Suprapubic skin (tissue), 4 donors: Measurements from ENCODE around the gene PCDH12. TPM values are rescaled to one million over a fixed set of nuclear protein-coding genes. Genes with fewer than 3 reads are reported as not detected.

ENCODE experiments used
- DNase-seq, 2 donors: peaks; one replicate each; pipeline ENCODE4 v3.0.0-alpha.2; 2019; ENCODE audit warnings: low spot score in 2 of 2
- H3K27ac ChIP-seq: fragments of 200-600 bp; sonication (generic); one replicate; pipeline ENCODE4 v1.5.1; 2019
- H3K27me3 ChIP-seq: fragments of 200-600 bp; sonication (generic); one replicate; pipeline ENCODE4 v1.5.1; 2019
- H3K36me3 ChIP-seq: fragments of 200-600 bp; sonication (generic); one replicate; pipeline ENCODE4 v1.5.1; 2019
- H3K4me1 ChIP-seq: fragments of 200-600 bp; sonication (generic); one replicate; pipeline ENCODE4 v1.5.1; 2019
- H3K4me3 ChIP-seq: fragments of 200-600 bp; sonication (generic); one replicate; pipeline ENCODE4 v1.5.1; 2019; ENCODE audit warnings: mild to moderate bottlenecking
- H3K9me3 ChIP-seq: fragments of 200-600 bp; sonication (generic); one replicate; pipeline ENCODE4 v1.5.1; 2019
- CTCF ChIP-seq, 2 donors: fragments of 200-600 bp in 1 of 2; fragments of 450-650 bp in 1 of 2; sonication (generic) in 1 of 2; IDR thresholded peaks; one replicate each; pipeline ENCODE4 v1.5.1; 2016 to 2019; ENCODE audit warnings: antibody characterized with exemption in 2 of 2, mild to moderate bottlenecking in 1 of 2, moderate library complexity in 1 of 2
- EP300 ChIP-seq: sonication (generic); formaldehyde crosslinking; IDR thresholded peaks from one replicate; pipeline ENCODE4 v1.6.1; 2017; ENCODE audit warnings: antibody characterized with exemption
- POLR2A ChIP-seq, 2 donors: fragments of 450-650 bp; IDR thresholded peaks; one replicate each; pipeline ENCODE4 v1.6.1; 2017; ENCODE audit warnings: antibody characterized with exemption in 2 of 2, mild to moderate bottlenecking in 2 of 2, moderate library complexity in 2 of 2
- POLR2AphosphoS5 ChIP-seq, 3 donors: sonication (generic); formaldehyde crosslinking; IDR thresholded peaks; one replicate each; pipeline ENCODE4 v1.6.1; 2017; ENCODE audit warnings: antibody characterized with exemption in 3 of 3
- WGBS: methylation state at CpG from one replicate; pipeline ENCODE4 v1.1.5; 2018; 5-methylcytosine and 5-hydroxymethylcytosine counted together
- total RNA-seq, 4 donors: library from RNA; depleted of rRNA; stranded (reverse); fragments of >200 nt; gene quantifications; one replicate each; pipeline ENCODE4 v1.1.0, GENCODE V29; 2016

PCDH12 gene
- total RNA-seq, 4 donors from 2014 or later = 0.44 to 2.0 (median 0.82) TPM

DNA sequence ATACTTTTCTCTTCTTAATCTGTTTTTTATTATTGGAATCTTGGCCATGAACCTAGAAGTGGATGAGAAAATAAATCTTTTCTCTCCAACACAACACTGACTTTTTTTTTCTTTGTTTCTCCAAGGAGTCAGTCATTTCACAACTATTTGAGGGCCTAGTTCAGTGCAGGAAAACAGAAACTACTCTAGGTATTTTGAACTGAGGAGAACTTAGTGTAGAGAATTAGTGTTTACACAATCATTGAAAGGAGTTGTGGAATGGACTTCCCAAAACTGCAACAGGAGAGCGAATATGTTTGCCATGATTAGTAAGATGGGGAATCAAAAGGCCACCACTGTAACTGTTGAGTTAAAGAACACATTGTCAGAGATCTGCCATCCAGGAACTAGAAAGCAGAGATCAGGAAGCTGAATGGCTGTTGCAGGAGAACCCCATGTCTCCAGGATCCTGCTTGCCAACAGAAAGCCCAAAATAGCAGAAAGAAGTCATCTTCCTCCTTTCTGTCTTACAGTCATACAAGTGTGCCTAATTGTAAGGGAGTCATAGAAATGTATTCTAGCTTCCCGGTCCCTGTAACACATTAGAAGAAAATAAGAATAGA lies 59.5 kb downstream of the PCDH12 start:
- no peak for DNase-seq
- Histone ChIP-seq H3K9me3 (no peaks in the 10 kb centered on the region), H3K27ac (no peak overlapping the region), H3K36me3 (no peaks in the 10 kb centered on the region), H3K4me3 (no peak overlapping the region), H3K4me1 (no peaks in the 10 kb centered on the region), H3K27me3 (no peaks in the 10 kb centered on the region)
- TF ChIP-seq POLR2AphosphoS5 (IDR thresholded peaks at IDR 0.05) = no peak
- no peak for TF ChIP-seq EP300
- TF ChIP-seq POLR2A (IDR thresholded peaks at IDR 0.05) = no peak
- no peak for TF ChIP-seq CTCF (IDR thresholded peaks at IDR 0.05)
- WGBS = 77% methylated on average over 2 of the region's 2 CpGs

- DNase-seq = no peak
- 98% methylated on average over 4 of the region's 4 CpGs for WGBS
- TF ChIP-seq EP300 = no peak
- TF ChIP-seq POLR2AphosphoS5 (IDR thresholded peaks at IDR 0.05) = no peak
- TF ChIP-seq POLR2A (IDR thresholded peaks at IDR 0.05) = no peak
- TF ChIP-seq CTCF (IDR thresholded peaks at IDR 0.05) = no peak
Observed at GRCh38 chr5:141897425-141897824, 60.6 kb downstream of the PCDH12 start.

More at GRCh38 chr5:141897425-141897824, 60.6 kb downstream of the PCDH12 start:
- Histone ChIP-seq H3K36me3 (no peaks in the 10 kb centered on the region), H3K27ac (no peak overlapping the region), H3K4me3 (no peak overlapping the region), H3K9me3 (no peaks in the 10 kb centered on the region), H3K27me3 (no peaks in the 10 kb centered on the region), H3K4me1 (no peaks in the 10 kb centered on the region)

Other genes starting within 250 kb of the PCDH12 start
- 100 to 1,000 TPM in 1 of 4 donors, 10 to 100 TPM in 3; 76.2 to 122 (median 89.5) TPM for gene PCDH1, start 79.8 kb downstream of the PCDH12 start, total RNA-seq
- 10 to 100 TPM; 42.5 to 99.6 (median 59.9) TPM for gene DELE1, start 34.3 kb downstream of the PCDH12 start, total RNA-seq
- gene RNF14, start 10.9 kb upstream of the PCDH12 start, total RNA-seq = 10 to 100 TPM; 33.8 to 53.5 (median 45.7) TPM
- 10 to 100 TPM; 15.0 to 34.4 (median 24.3) TPM for gene GNPDA1, start 54.8 kb upstream of the PCDH12 start, total RNA-seq
- gene NDFIP1, start 150.6 kb upstream of the PCDH12 start, total RNA-seq = 100 to 1,000 TPM in 1 of 4 donors, 10 to 100 TPM in 3; 57.8 to 116 (median 75.7) TPM